Esophagus squamous epithelium (tissue), 5 donors: ENCODE measurements around the gene RNASE4. TPM values are rescaled to one million over a fixed set of nuclear protein-coding genes. Genes with fewer than 3 reads are reported as not detected.

Experiments
- DNase-seq: peaks from one replicate; lab custom pipeline; 2025; lab: John Stamatoyannopoulos, UW
- H3K27ac ChIP-seq, 4 donors: fragments of 200-600 bp; sonication (generic); one replicate each; pipeline ENCODE4 v1.5.1; 2016 to 2019; ENCODE audit warnings: mild to moderate bottlenecking in 1 of 4
- H3K27me3 ChIP-seq, 4 donors: fragments of 200-600 bp; sonication (generic); 1 replicate in 3 of 4; 2 replicates in 1 of 4; pipeline versions ENCODE4 v1.5.1 to v1.6.0; 2017 to 2021; ENCODE audit warnings: antibody characterized with exemption in 1 of 4
- H3K36me3 ChIP-seq, 3 donors: fragments of 200-600 bp; sonication (generic); one replicate each; pipeline ENCODE4 v1.5.1; 2016 to 2019
- H3K4me1 ChIP-seq, 3 donors: fragments of 200-600 bp; sonication (generic); one replicate each; pipeline ENCODE4 v1.5.1; 2017 to 2019
- H3K4me3 ChIP-seq, 4 donors: fragments of 200-600 bp; sonication (generic); 1 replicate in 3 of 4; 2 replicates in 1 of 4; pipeline ENCODE4 v1.5.1; 2016 to 2019; ENCODE audit warnings: mild to moderate bottlenecking in 2 of 4, moderate library complexity in 1 of 4
- H3K9me3 ChIP-seq, 3 donors: fragments of 200-600 bp; sonication (generic); one replicate each; pipeline ENCODE4 v1.5.1; 2016 to 2019
- POLR2A ChIP-seq, 4 donors: fragments of 450-650 bp; IDR thresholded peaks; one replicate each; pipeline ENCODE4 v1.6.1; 2017; ENCODE audit warnings: antibody characterized with exemption in 4 of 4, mild to moderate bottlenecking in 4 of 4, moderate library complexity in 3 of 4
- WGBS, 2 donors: methylation state at CpG; one replicate each; pipeline ENCODE4 v1.1.5; 2018; 5-methylcytosine and 5-hydroxymethylcytosine counted together
- intact Hi-C: fragments of 100-400 bp; cut with DNase I; formaldehyde crosslinking; loops from one replicate; pipeline ENCODE4 v1.15.0; 2022
- total RNA-seq, 4 donors: library from RNA; depleted of rRNA; stranded (reverse); fragments of >200 nt; gene quantifications; one replicate each; pipeline ENCODE4 v1.1.0, GENCODE V29; 2016
- TF ChIP-seq, protein P1 (sequence below), 6 experiments: fragments of 450-650 bp in 4 of 6; fragments of 200-600 bp in 2 of 6; sonication (generic) in 2 of 6; IDR thresholded peaks; one replicate each; pipeline ENCODE4 v1.5.1; 2016 to 2019; ENCODE audit warnings: antibody characterized with exemption in 6 of 6, mild to moderate bottlenecking in 4 of 6, moderate library complexity in 4 of 6
- donor health status: DM: yes; HTN: yes; CAD: no.

The RNASE4 gene
- total RNA-seq, 4 donors from 2014 or later, result 4.0 to 73.1 (median 19.5) TPM

GRCh38 chr14:20684662-20685456 lies 499 bp downstream of the RNASE4 start:
- 12 to 16% methylated on average over 15 to 17 of the region's 22 CpGs for WGBS, 2 donors
- peaks cover 20 to 66% (median 21%) of the 10 kb centered on the region in 3 donors for H3K4me1 ChIP-seq
- no peaks in the 10 kb centered on the region for H3K9me3 ChIP-seq
- intact Hi-C loops, result loop anchor here (2.0 to 10.0 kb wide), 2 partner anchors 72 to 350 kb away; partner anchors contain the start of gene CCNB1IP1
- H3K36me3 ChIP-seq, result no peaks in the 10 kb centered on the region
- H3K27me3 ChIP-seq, result no peaks in the 10 kb centered on the region
- peak overlapping the region; percentile 98 to 100 (median 99) for H3K27ac ChIP-seq
- DNase-seq, result no peak
- TF ChIP-seq, protein P1, sequence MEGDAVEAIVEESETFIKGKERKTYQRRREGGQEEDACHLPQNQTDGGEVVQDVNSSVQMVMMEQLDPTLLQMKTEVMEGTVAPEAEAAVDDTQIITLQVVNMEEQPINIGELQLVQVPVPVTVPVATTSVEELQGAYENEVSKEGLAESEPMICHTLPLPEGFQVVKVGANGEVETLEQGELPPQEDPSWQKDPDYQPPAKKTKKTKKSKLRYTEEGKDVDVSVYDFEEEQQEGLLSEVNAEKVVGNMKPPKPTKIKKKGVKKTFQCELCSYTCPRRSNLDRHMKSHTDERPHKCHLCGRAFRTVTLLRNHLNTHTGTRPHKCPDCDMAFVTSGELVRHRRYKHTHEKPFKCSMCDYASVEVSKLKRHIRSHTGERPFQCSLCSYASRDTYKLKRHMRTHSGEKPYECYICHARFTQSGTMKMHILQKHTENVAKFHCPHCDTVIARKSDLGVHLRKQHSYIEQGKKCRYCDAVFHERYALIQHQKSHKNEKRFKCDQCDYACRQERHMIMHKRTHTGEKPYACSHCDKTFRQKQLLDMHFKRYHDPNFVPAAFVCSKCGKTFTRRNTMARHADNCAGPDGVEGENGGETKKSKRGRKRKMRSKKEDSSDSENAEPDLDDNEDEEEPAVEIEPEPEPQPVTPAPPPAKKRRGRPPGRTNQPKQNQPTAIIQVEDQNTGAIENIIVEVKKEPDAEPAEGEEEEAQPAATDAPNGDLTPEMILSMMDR (IDR thresholded peaks at IDR 0.05), result no peak
- no peak for TF ChIP-seq POLR2A (IDR thresholded peaks at IDR 0.05)
- H3K4me3 ChIP-seq, result peak overlapping the region; percentile 65 to 93 (median 80)

DNA sequence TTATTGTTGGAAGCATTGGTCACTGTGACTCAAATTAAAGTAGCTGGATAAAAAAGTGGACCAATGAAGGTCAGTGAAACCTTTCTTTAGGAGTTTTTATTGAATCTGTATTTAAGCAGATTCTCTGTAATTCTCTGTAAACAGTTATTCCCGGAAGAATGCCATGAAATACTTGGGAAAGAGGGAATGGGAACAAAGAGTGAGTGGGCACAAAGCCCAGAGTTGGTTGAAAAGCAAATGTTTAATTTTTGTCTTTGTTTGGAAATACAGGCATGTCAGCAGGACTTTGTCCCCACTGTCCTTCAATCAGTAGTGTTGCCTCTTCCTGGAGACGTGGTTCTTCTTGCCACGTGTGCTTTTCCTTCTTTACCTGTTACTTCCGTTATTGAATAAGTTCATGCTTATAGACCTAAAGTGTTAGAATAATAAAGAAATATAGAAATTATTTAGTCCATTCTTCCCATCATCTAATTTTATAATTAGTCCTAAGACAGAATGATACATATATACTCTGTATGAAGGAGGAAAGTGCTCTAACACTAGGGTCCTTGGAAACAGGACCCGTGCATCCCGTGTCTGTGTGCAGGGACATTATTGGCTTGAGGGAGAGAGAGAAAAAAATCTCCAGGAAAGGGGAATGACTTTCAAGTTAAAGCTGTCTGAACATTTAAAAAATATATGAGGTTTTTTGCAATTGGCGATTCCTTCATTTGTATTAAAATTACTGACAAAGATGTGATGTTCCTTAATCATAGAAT lies 2.2 kb downstream of the RNASE4 start:
- Histone ChIP-seq H3K4me1 (peaks cover 12 to 59% (median 14%) of the 10 kb centered on the region in 3 donors), H3K4me3 (peak overlapping the region in 2 of 4 donors; percentile 71 to 89), H3K27ac (peak overlapping the region in 3 of 4 donors; percentile 57 to 100 (median 98)), H3K9me3 (no peaks in the 10 kb centered on the region), H3K36me3 (no peaks in the 10 kb centered on the region), H3K27me3 (no peaks in the 10 kb centered on the region)
- intact Hi-C loops, result loop anchor here (10.0 kb wide), 1 partner anchor 352 kb away; the partner anchor contains the start of gene CCNB1IP1
- WGBS, 2 donors, result 64 to 68% methylated on average over 7 of the region's 7 CpGs
- TF ChIP-seq, protein P1 (IDR thresholded peaks at IDR 0.05), result no peak
- no peak for TF ChIP-seq POLR2A (IDR thresholded peaks at IDR 0.05)
- DNase-seq, result no peak

GRCh38 chr14:20687362-20688166 lies 3.2 kb downstream of the RNASE4 start:
- no peaks in the 10 kb centered on the region for H3K27me3 ChIP-seq
- no peaks in the 10 kb centered on the region for H3K9me3 ChIP-seq
- H3K36me3 ChIP-seq, result no peaks in the 10 kb centered on the region
- DNase-seq, result no peak
- intact Hi-C loops, result loop anchor here (10.0 kb wide), 1 partner anchor 353 kb away; the partner anchor contains the start of gene CCNB1IP1
- H3K4me1 ChIP-seq, result peaks cover 7 to 52% (median 12%) of the 10 kb centered on the region in 3 donors
- WGBS, 2 donors, result 71 to 85% methylated on average over 2 to 5 of the region's 5 CpGs
- H3K27ac ChIP-seq, result no peak overlapping the region
- no peak for TF ChIP-seq POLR2A (IDR thresholded peaks at IDR 0.05)
- TF ChIP-seq, protein P1 (IDR thresholded peaks at IDR 0.05), result no peak
- H3K4me3 ChIP-seq, result no peak overlapping the region

- no peaks in the 10 kb centered on the region for H3K27me3 ChIP-seq
- no peak within 1 kb of the TSS for H3K4me3 ChIP-seq
- TF ChIP-seq POLR2A (IDR thresholded peaks at IDR 0.05), result no peak
- TF ChIP-seq, protein P1 (IDR thresholded peaks at IDR 0.05), result no peak
- H3K36me3 ChIP-seq, result peaks cover 0 to under 1% (median 0%) of the 10 kb centered on the region in 3 donors
- intact Hi-C loops, result loop anchor here (10.0 kb wide), 1 partner anchor 354 kb away; the partner anchor contains the start of gene CCNB1IP1
- DNase-seq, result no peak
- 77 to 90% methylated on average over 7 of the region's 7 CpGs for WGBS, 2 donors
- peaks cover 7 to 52% (median 12%) of the 10 kb centered on the region in 3 donors for H3K4me1 ChIP-seq
- H3K27ac ChIP-seq, result no peak within 1 kb of the TSS
- H3K9me3 ChIP-seq, result no peaks in the 10 kb centered on the region
Observed at GRCh38 chr14:20688167-20688839, 3.9 kb downstream of the RNASE4 start, which contains the start of gene ANG. ANG (plus strand) TSS chr14:20688764; CDS start chr14:20693565, 4,801 bp downstream.
